WTC11 (cell line): Measurements from ENCODE around the gene CENATAC. TPM values are rescaled to one million over a fixed set of nuclear protein-coding genes. Genes with fewer than 3 reads are reported as not detected.
A peak's percentile ranks its signal among the peaks of the same experiment; 100 is the strongest.
"Not testable (repeated sequence)": the region's sequence is repeated elsewhere in the genome, so short reads cannot be mapped to it uniquely, and the experiment has no call there.

ENCODE experiments used
- ATAC-seq: fragments of 200-7000 bp; cut with Tn5 transposase; 2 replicates; pipeline ENCODE4 v1.10.0; 2021; ENCODE audit warnings: mild to moderate bottlenecking, moderate library complexity
- CTCF ChIA-PET: fragments of 300-600 bp; sonication (Branson Sonifier 250); formaldehyde crosslinking; loops from one replicate; lab custom pipeline; 2021; ENCODE audit warnings: antibody characterized with exemption; lab: Charles Lee
- POLR2A ChIA-PET: fragments of 350-600 bp; sonication (Branson Sonifier 250); formaldehyde crosslinking; loops from one replicate; lab custom pipeline; 2021; ENCODE audit warnings: antibody characterized with exemption; lab: Charles Lee
- DNase-seq: peaks from one replicate; pipeline ENCODE4 v3.0.0; 2021; ENCODE audit warnings: low spot score
- H3K27ac Mint-ChIP-seq: 2 replicates; pipeline ENCODE4 v1.8.0; 2021; ENCODE audit warnings: mixed read lengths
- H3K27me3 Mint-ChIP-seq: 2 replicates; pipeline ENCODE4 v1.8.0; 2021; ENCODE audit warnings: low read depth, mild to moderate bottlenecking, moderate library complexity, mixed read lengths
- H3K36me3 Mint-ChIP-seq: 2 replicates; pipeline ENCODE4 v1.8.0; 2021; ENCODE audit warnings: mixed read lengths
- H3K4me1 Mint-ChIP-seq: 2 replicates; pipeline ENCODE4 v1.8.0; 2022; ENCODE audit warnings: mixed read lengths
- H3K4me3 Mint-ChIP-seq: 2 replicates; pipeline ENCODE4 v1.8.0; 2021; ENCODE audit warnings: mild to moderate bottlenecking, moderate library complexity, mixed read lengths
- H3K9me3 Mint-ChIP-seq: 2 replicates; pipeline ENCODE4 v1.8.0; 2021; ENCODE audit warnings: mixed read lengths
- ATF1 ChIP-seq: sonication (generic); formaldehyde crosslinking; IDR thresholded peaks from 2 replicates; pipeline ENCODE4 v1.8.1; 2023; ENCODE audit warnings: mild to moderate bottlenecking, moderate library complexity, missing genetic modification reagents
- CBFB ChIP-seq: sonication (generic); formaldehyde crosslinking; IDR thresholded peaks from 2 replicates; pipeline ENCODE4 v1.8.1; 2022; ENCODE audit warnings: mild to moderate bottlenecking, low read depth, missing genetic modification reagents
- ETV6 ChIP-seq: sonication (generic); formaldehyde crosslinking; IDR thresholded peaks from 2 replicates; pipeline ENCODE4 v1.8.1; 2022; ENCODE audit warnings: mild to moderate bottlenecking, missing genetic modification reagents
- FOXJ3 ChIP-seq: sonication (generic); formaldehyde crosslinking; IDR thresholded peaks from 2 replicates; pipeline ENCODE4 v1.9.0; 2021; ENCODE audit warnings: missing genetic modification reagents, mild to moderate bottlenecking, borderline replicate concordance
- GTF2I ChIP-seq: fragments of 250-450 bp; sonication (Bioruptor Pico); conservative IDR thresholded peaks from 2 replicates; pipeline ENCODE4 v1.4.0; 2021; ENCODE audit warnings: mild to moderate bottlenecking
- OVOL2 ChIP-seq: fragments of 250-450 bp; sonication (Bioruptor Pico); IDR thresholded peaks from 2 replicates; pipeline ENCODE4 v1.9.0; 2021; ENCODE audit warnings: mild to moderate bottlenecking, borderline replicate concordance
- SP1 ChIP-seq: sonication (generic); formaldehyde crosslinking; conservative IDR thresholded peaks from 2 replicates; pipeline ENCODE4 v1.8.1; 2022; ENCODE audit warnings: missing genetic modification reagents
- ZNF138 ChIP-seq: sonication (generic); formaldehyde crosslinking; conservative IDR thresholded peaks from 2 replicates; pipeline ENCODE4 v1.8.1; 2022; ENCODE audit warnings: mild to moderate bottlenecking, moderate library complexity, missing genetic modification reagents
- ZNF423 ChIP-seq: fragments of 250-450 bp; sonication (Bioruptor Pico); IDR thresholded peaks from 2 replicates; pipeline ENCODE4 v2.1.2; 2022; ENCODE audit warnings: mild to moderate bottlenecking, moderate library complexity
- total RNA-seq: library from RNA; stranded (reverse); gene quantifications from 3 replicates; pipeline ENCODE4 v1.2.3, GENCODE V29; 2021
- TF ChIP-seq, protein P1 (sequence below): sonication (generic); formaldehyde crosslinking; conservative IDR thresholded peaks from 2 replicates; pipeline ENCODE4 v1.8.1; 2023; ENCODE audit warnings: mild to moderate bottlenecking, low read depth, missing genetic modification reagents, moderate library complexity
- TF ChIP-seq, protein P2 (sequence below): sonication (generic); formaldehyde crosslinking; IDR thresholded peaks from 2 replicates; pipeline ENCODE4 v1.8.1; 2022; ENCODE audit warnings: low read depth, mild to moderate bottlenecking, moderate library complexity, missing genetic modification reagents, borderline replicate concordance
- TF ChIP-seq, protein P3 (sequence below): fragments of 250-450 bp; sonication (Bioruptor Pico); IDR thresholded peaks from 2 replicates; pipeline ENCODE4 v1.9.0; 2021; ENCODE audit warnings: mild to moderate bottlenecking
- TF ChIP-seq, protein P4 (sequence below): sonication (generic); formaldehyde crosslinking; IDR thresholded peaks from 2 replicates; pipeline ENCODE4 v1.8.0; 2022; ENCODE audit warnings: mild to moderate bottlenecking, missing genetic modification reagents
- TF ChIP-seq, protein P5 (sequence below): sonication (generic); formaldehyde crosslinking; IDR thresholded peaks from 2 replicates; pipeline ENCODE4 v1.8.0; 2023; ENCODE audit warnings: missing genetic modification reagents
- TF ChIP-seq, protein P6 (sequence below): sonication (generic); formaldehyde crosslinking; IDR thresholded peaks from 2 replicates; pipeline ENCODE4 v1.8.0; 2022; ENCODE audit warnings: missing genetic modification reagents

Gene CENATAC
- total RNA-seq, 1 experiment from 2014 or later, result 41.7 TPM

DNA sequence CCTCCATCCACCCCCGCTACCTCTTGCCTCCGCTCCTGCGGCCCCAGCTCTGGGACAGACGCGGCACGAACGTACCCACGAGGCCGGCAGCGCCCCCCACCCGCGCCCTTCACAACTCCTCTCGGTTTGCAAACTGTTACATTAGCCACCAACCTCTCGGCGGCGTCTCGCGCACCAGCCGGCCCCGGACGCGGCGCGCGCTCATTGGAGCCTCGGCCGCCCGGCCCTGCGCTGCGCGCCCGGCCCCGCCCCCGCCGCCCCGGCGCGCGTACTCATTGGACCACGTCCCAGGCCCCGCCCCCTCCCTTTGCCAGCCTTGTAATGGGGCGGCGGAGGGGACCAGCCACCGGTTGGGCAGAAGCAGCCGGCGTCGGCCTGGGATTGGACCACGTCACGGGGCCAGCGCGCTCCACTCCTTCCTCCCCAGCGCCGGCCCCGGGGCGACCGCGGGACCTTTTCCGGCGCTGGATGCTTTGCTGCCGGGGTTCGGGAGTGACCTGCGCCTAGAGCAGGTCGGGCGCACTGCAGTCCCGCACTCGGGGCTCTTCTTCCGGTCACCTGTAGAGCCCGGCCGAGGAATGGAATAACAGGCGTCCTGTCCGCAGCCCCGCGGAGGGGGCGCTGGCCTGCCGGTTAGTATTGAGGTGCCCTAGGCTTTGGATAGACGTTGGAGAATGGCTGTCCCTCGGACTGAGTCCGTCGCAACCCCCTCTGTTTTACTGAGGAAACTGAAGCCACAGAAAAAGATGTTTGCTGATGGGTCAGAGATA, 59.2 kb downstream of the CENATAC start, which contains the start of gene HYOU1 (continued):
- TF ChIP-seq, protein P1, sequence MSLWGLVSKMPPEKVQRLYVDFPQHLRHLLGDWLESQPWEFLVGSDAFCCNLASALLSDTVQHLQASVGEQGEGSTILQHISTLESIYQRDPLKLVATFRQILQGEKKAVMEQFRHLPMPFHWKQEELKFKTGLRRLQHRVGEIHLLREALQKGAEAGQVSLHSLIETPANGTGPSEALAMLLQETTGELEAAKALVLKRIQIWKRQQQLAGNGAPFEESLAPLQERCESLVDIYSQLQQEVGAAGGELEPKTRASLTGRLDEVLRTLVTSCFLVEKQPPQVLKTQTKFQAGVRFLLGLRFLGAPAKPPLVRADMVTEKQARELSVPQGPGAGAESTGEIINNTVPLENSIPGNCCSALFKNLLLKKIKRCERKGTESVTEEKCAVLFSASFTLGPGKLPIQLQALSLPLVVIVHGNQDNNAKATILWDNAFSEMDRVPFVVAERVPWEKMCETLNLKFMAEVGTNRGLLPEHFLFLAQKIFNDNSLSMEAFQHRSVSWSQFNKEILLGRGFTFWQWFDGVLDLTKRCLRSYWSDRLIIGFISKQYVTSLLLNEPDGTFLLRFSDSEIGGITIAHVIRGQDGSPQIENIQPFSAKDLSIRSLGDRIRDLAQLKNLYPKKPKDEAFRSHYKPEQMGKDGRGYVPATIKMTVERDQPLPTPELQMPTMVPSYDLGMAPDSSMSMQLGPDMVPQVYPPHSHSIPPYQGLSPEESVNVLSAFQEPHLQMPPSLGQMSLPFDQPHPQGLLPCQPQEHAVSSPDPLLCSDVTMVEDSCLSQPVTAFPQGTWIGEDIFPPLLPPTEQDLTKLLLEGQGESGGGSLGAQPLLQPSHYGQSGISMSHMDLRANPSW, result 0 out of 2 replicates have a peak, but pooled peaks have one; percentile 41
- TF ChIP-seq, protein P2, sequence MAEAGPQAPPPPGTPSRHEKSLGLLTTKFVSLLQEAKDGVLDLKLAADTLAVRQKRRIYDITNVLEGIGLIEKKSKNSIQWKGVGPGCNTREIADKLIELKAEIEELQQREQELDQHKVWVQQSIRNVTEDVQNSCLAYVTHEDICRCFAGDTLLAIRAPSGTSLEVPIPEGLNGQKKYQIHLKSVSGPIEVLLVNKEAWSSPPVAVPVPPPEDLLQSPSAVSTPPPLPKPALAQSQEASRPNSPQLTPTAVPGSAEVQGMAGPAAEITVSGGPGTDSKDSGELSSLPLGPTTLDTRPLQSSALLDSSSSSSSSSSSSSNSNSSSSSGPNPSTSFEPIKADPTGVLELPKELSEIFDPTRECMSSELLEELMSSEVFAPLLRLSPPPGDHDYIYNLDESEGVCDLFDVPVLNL (CRISPR knock-in tag), result no peak
- TF ChIP-seq SP1 (CRISPR knock-in tag), result peak; percentile 88
- TF ChIP-seq, protein P3, sequence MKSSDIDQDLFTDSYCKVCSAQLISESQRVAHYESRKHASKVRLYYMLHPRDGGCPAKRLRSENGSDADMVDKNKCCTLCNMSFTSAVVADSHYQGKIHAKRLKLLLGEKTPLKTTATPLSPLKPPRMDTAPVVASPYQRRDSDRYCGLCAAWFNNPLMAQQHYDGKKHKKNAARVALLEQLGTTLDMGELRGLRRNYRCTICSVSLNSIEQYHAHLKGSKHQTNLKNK, result peak; percentile 28; the same call in 1 of the 2 replicates
- TF ChIP-seq, protein P4, sequence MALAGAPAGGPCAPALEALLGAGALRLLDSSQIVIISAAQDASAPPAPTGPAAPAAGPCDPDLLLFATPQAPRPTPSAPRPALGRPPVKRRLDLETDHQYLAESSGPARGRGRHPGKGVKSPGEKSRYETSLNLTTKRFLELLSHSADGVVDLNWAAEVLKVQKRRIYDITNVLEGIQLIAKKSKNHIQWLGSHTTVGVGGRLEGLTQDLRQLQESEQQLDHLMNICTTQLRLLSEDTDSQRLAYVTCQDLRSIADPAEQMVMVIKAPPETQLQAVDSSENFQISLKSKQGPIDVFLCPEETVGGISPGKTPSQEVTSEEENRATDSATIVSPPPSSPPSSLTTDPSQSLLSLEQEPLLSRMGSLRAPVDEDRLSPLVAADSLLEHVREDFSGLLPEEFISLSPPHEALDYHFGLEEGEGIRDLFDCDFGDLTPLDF (CRISPR knock-in tag), result no peak
- TF ChIP-seq OVOL2, result no peak
- no peak for TF ChIP-seq ATF1
- TF ChIP-seq FOXJ3 (CRISPR knock-in tag), result no peak
- no peak for TF ChIP-seq CBFB (CRISPR knock-in tag)
- TF ChIP-seq ZNF138 (CRISPR knock-in tag), result no peak
- peak; percentile 41; the same call in 1 of the 2 replicates for TF ChIP-seq ETV6
- TF ChIP-seq, protein P5, sequence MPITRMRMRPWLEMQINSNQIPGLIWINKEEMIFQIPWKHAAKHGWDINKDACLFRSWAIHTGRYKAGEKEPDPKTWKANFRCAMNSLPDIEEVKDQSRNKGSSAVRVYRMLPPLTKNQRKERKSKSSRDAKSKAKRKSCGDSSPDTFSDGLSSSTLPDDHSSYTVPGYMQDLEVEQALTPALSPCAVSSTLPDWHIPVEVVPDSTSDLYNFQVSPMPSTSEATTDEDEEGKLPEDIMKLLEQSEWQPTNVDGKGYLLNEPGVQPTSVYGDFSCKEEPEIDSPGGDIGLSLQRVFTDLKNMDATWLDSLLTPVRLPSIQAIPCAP (CRISPR knock-in tag), result no peak
- TF ChIP-seq ZNF423 (CRISPR knock-in tag), result no peak
- no peak for TF ChIP-seq GTF2I (CRISPR knock-in tag)
- TF ChIP-seq, protein P6, sequence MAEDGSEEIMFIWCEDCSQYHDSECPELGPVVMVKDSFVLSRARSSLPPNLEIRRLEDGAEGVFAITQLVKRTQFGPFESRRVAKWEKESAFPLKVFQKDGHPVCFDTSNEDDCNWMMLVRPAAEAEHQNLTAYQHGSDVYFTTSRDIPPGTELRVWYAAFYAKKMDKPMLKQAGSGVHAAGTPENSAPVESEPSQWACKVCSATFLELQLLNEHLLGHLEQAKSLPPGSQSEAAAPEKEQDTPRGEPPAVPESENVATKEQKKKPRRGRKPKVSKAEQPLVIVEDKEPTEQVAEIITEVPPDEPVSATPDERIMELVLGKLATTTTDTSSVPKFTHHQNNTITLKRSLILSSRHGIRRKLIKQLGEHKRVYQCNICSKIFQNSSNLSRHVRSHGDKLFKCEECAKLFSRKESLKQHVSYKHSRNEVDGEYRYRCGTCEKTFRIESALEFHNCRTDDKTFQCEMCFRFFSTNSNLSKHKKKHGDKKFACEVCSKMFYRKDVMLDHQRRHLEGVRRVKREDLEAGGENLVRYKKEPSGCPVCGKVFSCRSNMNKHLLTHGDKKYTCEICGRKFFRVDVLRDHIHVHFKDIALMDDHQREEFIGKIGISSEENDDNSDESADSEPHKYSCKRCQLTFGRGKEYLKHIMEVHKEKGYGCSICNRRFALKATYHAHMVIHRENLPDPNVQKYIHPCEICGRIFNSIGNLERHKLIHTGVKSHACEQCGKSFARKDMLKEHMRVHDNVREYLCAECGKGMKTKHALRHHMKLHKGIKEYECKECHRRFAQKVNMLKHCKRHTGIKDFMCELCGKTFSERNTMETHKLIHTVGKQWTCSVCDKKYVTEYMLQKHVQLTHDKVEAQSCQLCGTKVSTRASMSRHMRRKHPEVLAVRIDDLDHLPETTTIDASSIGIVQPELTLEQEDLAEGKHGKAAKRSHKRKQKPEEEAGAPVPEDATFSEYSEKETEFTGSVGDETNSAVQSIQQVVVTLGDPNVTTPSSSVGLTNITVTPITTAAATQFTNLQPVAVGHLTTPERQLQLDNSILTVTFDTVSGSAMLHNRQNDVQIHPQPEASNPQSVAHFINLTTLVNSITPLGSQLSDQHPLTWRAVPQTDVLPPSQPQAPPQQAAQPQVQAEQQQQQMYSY (CRISPR knock-in tag), result no peak

DNA sequence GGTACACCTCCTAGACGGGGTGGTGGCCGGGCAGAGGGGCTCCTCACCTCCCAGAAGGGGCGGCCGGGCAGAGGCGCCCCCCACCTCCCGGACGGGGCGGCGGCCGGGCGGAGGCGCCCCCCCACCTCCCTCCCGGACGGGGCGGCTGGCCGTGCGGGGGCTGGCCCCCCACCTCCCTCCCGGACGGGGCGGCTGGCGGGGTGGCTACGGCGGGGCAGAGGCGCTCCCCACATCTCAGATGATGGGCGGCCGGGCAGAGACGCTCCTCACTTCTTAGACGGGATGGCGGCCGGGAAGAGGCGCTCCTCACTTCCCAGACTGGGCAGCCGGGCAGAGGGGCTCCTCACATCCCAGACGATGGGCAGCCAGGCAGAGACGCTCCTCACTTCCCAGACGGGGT, 61.2 kb downstream of the CENATAC start:
- POLR2A ChIA-PET, CTCF ChIA-PET: not testable (repeated sequence)
- peaks cover 21% of the 10 kb centered on the region for H3K36me3 Mint-ChIP-seq

More for the DNA sequence above, 61.2 kb downstream of the CENATAC start:
- H3K9me3 Mint-ChIP-seq, H3K27ac Mint-ChIP-seq, DNase-seq, H3K4me3 Mint-ChIP-seq, ATAC-seq, H3K27me3 Mint-ChIP-seq: not testable (repeated sequence)
- peaks cover 17% of the 10 kb centered on the region for H3K4me1 Mint-ChIP-seq
